DOHH2 (cell line): ENCODE measurements around the gene ORM1.

ENCODE experiments used
- H3F3A ChIP-seq: fragments of 200-600 bp; sonication (generic), shearing (Covaris generic); 2 replicates; pipeline ENCODE4 v1.6.0; 2016; ENCODE audit warnings: antibody characterized with exemption, mild to moderate bottlenecking; ENCODE audit not compliant: control insufficient read depth, insufficient read depth
- H3K27ac ChIP-seq: fragments of 200-600 bp; sonication (generic); 2 replicates; pipeline ENCODE4 v1.5.1; 2014; ENCODE audit warnings: low read depth, mild to moderate bottlenecking, low read length, moderate library complexity
- H3K27me3 ChIP-seq: fragments of 200-600 bp; sonication (generic); 2 replicates; pipeline ENCODE4 v1.6.1; 2014; ENCODE audit warnings: mild to moderate bottlenecking, low read length, mixed read lengths; ENCODE audit not compliant: control insufficient read depth
- H3K36me3 ChIP-seq: fragments of 200-600 bp; sonication (generic); 2 replicates; pipeline ENCODE4 v1.6.1; 2014; ENCODE audit warnings: mild to moderate bottlenecking, low read length, moderate library complexity, mixed read lengths; ENCODE audit not compliant: control insufficient read depth
- H3K4me1 ChIP-seq: fragments of 200-600 bp; sonication (generic); 2 replicates; pipeline ENCODE4 v1.6.1; 2014; ENCODE audit warnings: mild to moderate bottlenecking, low read length, mixed read lengths; ENCODE audit not compliant: control insufficient read depth
- H3K4me2 ChIP-seq: fragments of 200-600 bp; sonication (generic); 2 replicates; pipeline ENCODE4 v1.6.0; 2014; ENCODE audit warnings: mild to moderate bottlenecking, low read length, moderate library complexity
- H3K4me3 ChIP-seq: fragments of 200-600 bp; sonication (generic); 2 replicates; pipeline ENCODE4 v1.5.1; 2014; ENCODE audit warnings: mild to moderate bottlenecking, low read length, mixed read lengths
- H3K79me2 ChIP-seq: fragments of 200-600 bp; sonication (generic); 2 replicates; pipeline ENCODE4 v1.6.1; 2014; ENCODE audit warnings: mild to moderate bottlenecking, low read length, mixed read lengths; ENCODE audit not compliant: control insufficient read depth
- H3K9me2 ChIP-seq: fragments of 200-600 bp; sonication (generic); replicated peaks from 2 replicates; pipeline ENCODE4 v1.6.1; 2014; ENCODE audit warnings: mild to moderate bottlenecking, low read length, mixed read lengths; ENCODE audit not compliant: control insufficient read depth
- H3K9me3 ChIP-seq: fragments of 200-600 bp; sonication (generic); 2 replicates; pipeline ENCODE4 v1.6.1; 2014; ENCODE audit warnings: antibody characterized with exemption, low read length, mixed read lengths; ENCODE audit not compliant: control insufficient read depth, insufficient read depth
- H4K20me1 ChIP-seq: fragments of 200-600 bp; sonication (generic); 2 replicates; pipeline ENCODE4 v1.6.0; 2014; ENCODE audit warnings: low read depth, mild to moderate bottlenecking, antibody characterized with exemption, low read length, moderate library complexity; ENCODE audit not compliant: control insufficient read depth, insufficient read depth
- EZH2phosphoT487 ChIP-seq: fragments of 200-600 bp; sonication (generic); IDR thresholded peaks from 2 replicates; pipeline ENCODE4 v1.6.1; 2017; ENCODE audit warnings: borderline replicate concordance, mild to moderate bottlenecking, antibody characterized with exemption, low read length, moderate library complexity, mixed read lengths
- TF ChIP-seq, protein P1 (sequence below): fragments of 200-600 bp; sonication (generic); IDR thresholded peaks from one replicate; pipeline ENCODE4 v1.5.1; 2014; ENCODE audit warnings: antibody characterized with exemption, mild to moderate bottlenecking, low read depth, low read length; ENCODE audit not compliant: poor library complexity, severe bottlenecking

The ORM1 gene

DNA sequence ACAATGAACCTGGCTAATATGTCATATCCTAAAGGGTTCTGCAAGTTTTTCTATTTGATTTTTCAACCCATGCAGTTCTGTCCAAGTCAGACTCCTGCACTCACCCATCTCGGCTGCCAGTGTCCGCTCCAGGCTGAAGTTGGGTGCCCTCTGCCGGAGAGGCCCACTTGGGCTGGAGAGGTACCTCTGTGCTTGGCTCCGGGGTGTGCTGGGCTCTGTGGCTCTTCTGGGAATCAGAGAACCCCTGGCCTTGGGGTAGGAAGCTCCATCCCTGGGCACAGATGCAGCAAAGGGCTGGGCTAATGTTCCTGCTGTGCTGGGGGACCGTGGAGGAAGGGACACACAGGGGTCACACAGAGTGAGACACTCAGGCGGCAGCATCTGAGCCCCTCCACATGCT, 32.9 kb downstream of the ORM1 start:
- no peak overlapping the region for H3K4me2 ChIP-seq
- H4K20me1 ChIP-seq = no peaks in the 10 kb centered on the region
- peaks cover 88% of the 10 kb centered on the region for H3K36me3 ChIP-seq
- H3K9me3 ChIP-seq = no peaks in the 10 kb centered on the region
- no peak for TF ChIP-seq EZH2phosphoT487
- TF ChIP-seq, protein P1, sequence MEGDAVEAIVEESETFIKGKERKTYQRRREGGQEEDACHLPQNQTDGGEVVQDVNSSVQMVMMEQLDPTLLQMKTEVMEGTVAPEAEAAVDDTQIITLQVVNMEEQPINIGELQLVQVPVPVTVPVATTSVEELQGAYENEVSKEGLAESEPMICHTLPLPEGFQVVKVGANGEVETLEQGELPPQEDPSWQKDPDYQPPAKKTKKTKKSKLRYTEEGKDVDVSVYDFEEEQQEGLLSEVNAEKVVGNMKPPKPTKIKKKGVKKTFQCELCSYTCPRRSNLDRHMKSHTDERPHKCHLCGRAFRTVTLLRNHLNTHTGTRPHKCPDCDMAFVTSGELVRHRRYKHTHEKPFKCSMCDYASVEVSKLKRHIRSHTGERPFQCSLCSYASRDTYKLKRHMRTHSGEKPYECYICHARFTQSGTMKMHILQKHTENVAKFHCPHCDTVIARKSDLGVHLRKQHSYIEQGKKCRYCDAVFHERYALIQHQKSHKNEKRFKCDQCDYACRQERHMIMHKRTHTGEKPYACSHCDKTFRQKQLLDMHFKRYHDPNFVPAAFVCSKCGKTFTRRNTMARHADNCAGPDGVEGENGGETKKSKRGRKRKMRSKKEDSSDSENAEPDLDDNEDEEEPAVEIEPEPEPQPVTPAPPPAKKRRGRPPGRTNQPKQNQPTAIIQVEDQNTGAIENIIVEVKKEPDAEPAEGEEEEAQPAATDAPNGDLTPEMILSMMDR = no peak
- H3K27me3 ChIP-seq = no peaks in the 10 kb centered on the region
- peaks cover 3% of the 10 kb centered on the region; the same call in 1 of the 2 replicates for H3F3A ChIP-seq
- no peak overlapping the region for H3K27ac ChIP-seq
- peaks cover 32% of the 10 kb centered on the region for H3K79me2 ChIP-seq
- no peak overlapping the region for H3K4me3 ChIP-seq
- H3K9me2 ChIP-seq = no peaks in the 10 kb centered on the region
- H3K4me1 ChIP-seq = no peaks in the 10 kb centered on the region

DNA sequence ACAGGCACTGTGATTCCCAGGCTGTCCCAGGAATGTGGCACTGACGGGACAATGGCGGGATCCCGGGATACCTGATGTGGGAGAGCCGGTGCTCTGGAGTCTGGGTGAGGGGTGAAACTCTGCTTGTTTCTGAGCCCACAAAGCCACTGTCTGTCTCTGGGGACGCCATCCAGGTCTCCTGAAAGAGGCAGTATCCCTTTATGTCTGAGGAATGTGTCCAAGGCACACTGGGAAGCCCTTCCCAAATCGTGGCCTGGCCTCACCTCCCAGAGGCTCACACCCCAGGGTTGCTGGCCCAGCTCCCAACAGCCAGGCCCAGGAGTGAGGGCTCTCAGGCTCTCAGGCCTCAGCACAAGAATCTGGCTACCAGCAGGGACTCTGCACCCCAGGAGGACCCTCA, 33.9 kb downstream of the ORM1 start:
- H3K27ac ChIP-seq = no peak overlapping the region
- no peaks in the 10 kb centered on the region for H3K4me1 ChIP-seq
- H3K36me3 ChIP-seq = peaks cover 90% of the 10 kb centered on the region
- no peak for TF ChIP-seq EZH2phosphoT487
- TF ChIP-seq, protein P1 = no peak
- H3K9me3 ChIP-seq = no peaks in the 10 kb centered on the region
- H4K20me1 ChIP-seq = no peaks in the 10 kb centered on the region
- H3K4me2 ChIP-seq = no peak overlapping the region
- no peaks in the 10 kb centered on the region for H3K27me3 ChIP-seq
- H3K9me2 ChIP-seq = no peaks in the 10 kb centered on the region
- H3K79me2 ChIP-seq = peaks cover 38% of the 10 kb centered on the region
- H3K4me3 ChIP-seq = no peak overlapping the region
- peaks cover 3% of the 10 kb centered on the region; the same call in 1 of the 2 replicates for H3F3A ChIP-seq

DNA sequence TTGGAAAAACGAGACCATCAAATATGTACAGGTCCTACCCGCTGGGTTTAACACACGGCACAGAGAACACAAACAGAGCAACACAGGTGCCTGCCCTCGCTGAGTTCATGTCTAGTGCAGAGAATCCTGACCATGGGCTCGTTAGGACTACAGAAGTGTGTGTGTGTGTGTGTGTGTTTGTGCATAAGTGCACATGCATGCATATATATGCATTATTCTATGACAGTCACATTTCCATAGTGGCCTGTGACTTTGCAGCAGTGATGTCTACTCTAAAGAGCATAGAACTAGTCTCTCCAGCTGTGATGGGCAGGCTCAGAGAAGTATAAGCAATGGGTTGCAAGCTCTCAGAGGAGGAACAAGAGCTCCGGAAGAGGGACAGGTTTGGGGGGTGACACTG, 34.5 kb downstream of the ORM1 start:
- H3K36me3 ChIP-seq = peaks cover 90% of the 10 kb centered on the region
- no peak overlapping the region for H3K4me3 ChIP-seq
- no peaks in the 10 kb centered on the region for H3K9me3 ChIP-seq
- H3K4me1 ChIP-seq = no peaks in the 10 kb centered on the region
- H4K20me1 ChIP-seq = no peaks in the 10 kb centered on the region
- no peaks in the 10 kb centered on the region for H3F3A ChIP-seq
- no peaks in the 10 kb centered on the region for H3K9me2 ChIP-seq
- no peak overlapping the region for H3K4me2 ChIP-seq
- no peak for TF ChIP-seq EZH2phosphoT487
- TF ChIP-seq, protein P1 = no peak
- peaks cover 44% of the 10 kb centered on the region for H3K79me2 ChIP-seq
- H3K27ac ChIP-seq = no peak overlapping the region
- no peaks in the 10 kb centered on the region for H3K27me3 ChIP-seq

DNA sequence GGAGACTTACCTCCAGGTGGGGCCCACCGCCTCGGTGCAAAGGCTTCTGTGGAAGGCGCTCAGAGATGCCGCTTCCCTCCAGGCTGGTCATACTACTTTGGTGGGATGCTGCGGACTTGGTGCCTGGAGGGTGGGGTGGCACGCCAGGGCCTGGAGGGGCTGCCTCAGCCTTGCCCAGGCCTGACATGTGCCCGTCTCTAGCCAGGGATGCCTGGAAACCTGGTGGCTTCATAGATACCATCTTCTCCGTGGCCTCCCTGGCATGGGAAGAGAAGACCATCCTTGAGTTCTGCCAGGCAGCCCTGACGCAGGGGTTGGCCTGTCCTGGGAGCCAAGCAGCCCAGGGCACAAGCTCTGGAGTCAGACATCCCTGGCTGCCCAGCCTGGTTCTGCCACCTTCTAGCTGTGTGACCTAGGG, 35.0 kb downstream of the ORM1 start:
- H3K4me2 ChIP-seq = no peak overlapping the region
- peaks cover 90% of the 10 kb centered on the region for H3K36me3 ChIP-seq
- H3K79me2 ChIP-seq = peaks cover 48% of the 10 kb centered on the region

More for the DNA sequence above, 35.0 kb downstream of the ORM1 start:
- Histone ChIP-seq H3K4me3 (no peak overlapping the region), H3K9me2 (no peaks in the 10 kb centered on the region), H3F3A (no peaks in the 10 kb centered on the region), H3K4me1 (no peaks in the 10 kb centered on the region; the same call in 1 of the 2 replicates), H3K27me3 (no peaks in the 10 kb centered on the region), H3K27ac (no peak overlapping the region), H3K9me3 (no peaks in the 10 kb centered on the region), H4K20me1 (no peaks in the 10 kb centered on the region)
- TF ChIP-seq, protein P1 = no peak
- no peak for TF ChIP-seq EZH2phosphoT487
